Activated CD8-positive, alpha-beta memory T cell treated with anti-CD3 and anti-CD28 coated beads for 1 hour (primary cell): Measurements from ENCODE around the gene SGK2.
"Not testable (repeated sequence)": the region's sequence is repeated elsewhere in the genome, so short reads cannot be mapped to it uniquely, and the experiment has no call there.

Experiments used
- DNase-seq, 2 donors: peaks; one replicate each; pipeline ENCODE4 v3.0.0-alpha.2; 2020; ENCODE audit warnings: low read depth in 1 of 2; ENCODE audit errors: extremely low read depth in 1 of 2

Gene SGK2

DNA sequence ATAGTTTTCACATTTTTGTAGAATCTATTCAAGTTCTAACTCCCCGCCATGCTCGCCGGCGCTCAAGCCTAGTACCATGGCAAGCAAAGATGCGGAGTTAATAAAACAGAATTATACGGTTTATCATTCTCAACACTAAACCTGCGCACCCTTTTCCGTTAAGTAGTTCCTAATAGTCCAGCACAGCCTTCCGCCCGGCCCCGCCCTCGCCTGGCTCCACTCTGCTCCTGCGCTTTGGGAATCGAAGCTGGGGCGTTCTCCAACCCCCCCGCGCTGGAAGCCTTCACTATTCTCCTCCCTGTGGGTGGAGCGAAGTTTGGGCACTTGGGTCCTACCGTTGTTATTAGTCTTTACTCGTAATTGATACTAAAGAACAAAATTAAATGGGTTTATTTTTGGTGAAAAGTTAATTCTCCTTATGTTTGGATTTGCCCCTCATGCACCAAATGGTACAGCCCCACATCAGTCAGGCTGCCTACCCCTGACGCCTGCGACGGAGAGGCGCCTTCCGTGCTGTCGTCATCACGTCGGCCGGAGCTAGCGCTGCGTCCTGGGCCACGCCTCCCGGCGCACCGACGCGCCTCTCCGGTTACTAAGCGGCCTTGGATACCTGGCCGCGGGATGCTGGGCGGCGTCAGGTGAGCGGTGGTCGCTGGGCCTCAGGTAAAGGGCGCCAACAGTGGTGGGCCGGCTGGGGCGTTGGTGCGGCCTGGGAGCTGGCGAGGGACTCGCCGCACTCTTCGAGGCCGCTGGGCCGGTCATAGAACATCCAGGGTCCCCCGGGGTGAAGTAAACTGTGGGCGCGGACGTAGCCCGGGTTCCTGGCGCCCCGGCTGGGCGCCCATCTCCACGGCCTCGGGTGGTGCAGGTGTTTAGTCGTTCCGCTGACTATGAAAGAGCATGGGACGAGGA is 31.8 kb downstream of the SGK2 start, which contains the start of gene IFT52:
Gene IFT52 (plus strand): TSS at position 546 of the 912 bp plus-strand sequence. CDS start 3,762 bp downstream, outside the sequence.
- peak; percentile 70 to 81 for DNase-seq

- not testable (repeated sequence) for DNase-seq
These were observed 43.1 kb downstream of the SGK2 start for GRCh38 chr20:43601960-43602359.

GRCh38 chr20:43603124-43603523 is 44.3 kb downstream of the SGK2 start:
- no peak for DNase-seq

DNA sequence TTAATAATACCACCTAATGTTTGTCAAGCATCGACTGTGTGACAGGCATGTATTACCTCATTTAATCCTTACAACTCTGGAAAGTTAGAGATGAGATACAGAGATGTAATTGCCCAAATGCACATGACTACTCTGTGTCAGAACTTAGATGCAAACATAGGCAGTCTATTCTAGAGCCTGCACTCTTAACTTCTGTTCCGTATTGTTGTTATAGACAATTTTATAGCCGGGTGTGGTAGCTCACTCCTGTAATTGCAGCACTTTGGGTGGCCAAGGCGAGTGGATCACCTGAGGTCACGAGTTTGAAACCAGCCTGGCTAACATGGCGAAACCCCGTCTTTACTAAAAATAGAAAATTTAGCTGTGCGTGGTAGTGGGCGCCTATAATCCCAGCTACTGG is 46.9 kb downstream of the SGK2 start:
- no peak for DNase-seq

- not testable (repeated sequence) for DNase-seq
These were observed 48.5 kb downstream of the SGK2 start for GRCh38 chr20:43607278-43607677.

DNA sequence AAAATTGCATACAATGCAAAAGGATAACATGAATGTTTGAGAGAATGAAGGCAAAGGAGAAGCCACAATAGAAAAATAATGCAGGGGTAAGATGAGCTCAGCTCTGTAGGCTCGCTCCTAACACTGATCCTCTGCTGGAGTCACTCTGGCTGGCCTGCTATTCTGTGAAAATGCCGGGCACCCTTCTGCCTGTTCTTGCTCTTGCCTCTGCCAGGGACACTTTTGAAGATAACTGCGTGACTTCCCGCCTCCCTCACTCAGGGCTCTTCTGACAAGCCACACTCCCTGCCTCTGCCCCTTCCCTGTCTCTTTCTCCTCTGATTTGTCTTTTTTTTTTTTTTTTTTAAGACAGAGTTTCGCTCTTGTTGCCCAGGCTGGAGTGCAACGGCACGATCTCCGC is 72.8 kb downstream of the SGK2 start:
- DNase-seq: no peak
